DND-41 (cell line): ENCODE results near the gene TET3.

Source experiments
- ATAC-seq: fragments of 200-7000 bp; cut with Tn5 transposase; 3 replicates; pipeline ENCODE4 v1.9.1; 2021; ENCODE audit warnings: low read depth; ENCODE audit not compliant: insufficient read depth
- DNase-seq: peaks from one replicate; pipeline ENCODE4 v3.0.0-alpha.2; 2020
- H2AFZ ChIP-seq: 2 replicates; pipeline ENCODE4 v1.6.0; 2012; ENCODE audit warnings: low read depth, low read length
- H3K27ac ChIP-seq: 2 replicates; pipeline ENCODE4 v1.5.1; 2012; ENCODE audit warnings: low read length, inconsistent platforms
- H3K27me3 ChIP-seq: fragments of 200-600 bp; sonication (generic); 2 replicates; pipeline ENCODE4 v1.6.0; 2012; ENCODE audit warnings: low read length, mild to moderate bottlenecking, inconsistent platforms; ENCODE audit not compliant: insufficient read depth, poor library complexity
- H3K36me3 ChIP-seq: 2 replicates; pipeline ENCODE4 v1.5.1; 2012; ENCODE audit warnings: low read length, inconsistent platforms; ENCODE audit not compliant: insufficient read depth
- H3K4me1 ChIP-seq: 2 replicates; pipeline ENCODE4 v1.5.1; 2012; ENCODE audit warnings: mild to moderate bottlenecking, low read length; ENCODE audit not compliant: insufficient read depth
- H3K4me2 ChIP-seq: 2 replicates; pipeline ENCODE4 v1.6.0; 2012; ENCODE audit warnings: mild to moderate bottlenecking, moderate library complexity, low read length, inconsistent platforms; ENCODE audit not compliant: insufficient read depth
- H3K4me3 ChIP-seq, 2 experiments: fragments of 200-600 bp in 1 of 2; shearing (Covaris generic) in 1 of 2; 2 replicates each; pipeline ENCODE4 v1.5.1; 2012 to 2016; ENCODE audit warnings: inconsistent platforms in 2 of 2, low read length in 2 of 2, mild to moderate bottlenecking in 2 of 2, low read depth in 1 of 2, moderate library complexity in 1 of 2
- H3K79me2 ChIP-seq: 2 replicates; pipeline ENCODE4 v1.6.0; 2012; ENCODE audit warnings: low read length, inconsistent platforms; ENCODE audit not compliant: insufficient read depth
- H3K9ac ChIP-seq: 2 replicates; pipeline ENCODE4 v1.6.0; 2012; ENCODE audit warnings: low read depth, mild to moderate bottlenecking, inconsistent platforms, low read length, moderate library complexity
- H3K9me3 ChIP-seq: 2 replicates; pipeline ENCODE4 v1.5.1; 2012; ENCODE audit warnings: low read length, moderate library complexity, mild to moderate bottlenecking, inconsistent platforms; ENCODE audit not compliant: insufficient read depth, severe bottlenecking
- H4K20me1 ChIP-seq: 2 replicates; pipeline ENCODE4 v1.6.0; 2012; ENCODE audit warnings: low read length; ENCODE audit not compliant: insufficient read depth
- EZH2 ChIP-seq: IDR thresholded peaks from 3 replicates; pipeline ENCODE4 v1.6.1; 2012; ENCODE audit warnings: borderline replicate concordance, low read depth, mild to moderate bottlenecking, moderate library complexity, low read length, inconsistent platforms; ENCODE audit not compliant: severe bottlenecking
- TF ChIP-seq, protein P1 (sequence below): IDR thresholded peaks from 2 replicates; pipeline ENCODE4 v1.5.1; 2012; ENCODE audit warnings: borderline replicate concordance, low read length, moderate library complexity, mild to moderate bottlenecking; ENCODE audit not compliant: poor library complexity, severe bottlenecking; ENCODE audit errors: extremely low read depth

TET3 gene

DNA sequence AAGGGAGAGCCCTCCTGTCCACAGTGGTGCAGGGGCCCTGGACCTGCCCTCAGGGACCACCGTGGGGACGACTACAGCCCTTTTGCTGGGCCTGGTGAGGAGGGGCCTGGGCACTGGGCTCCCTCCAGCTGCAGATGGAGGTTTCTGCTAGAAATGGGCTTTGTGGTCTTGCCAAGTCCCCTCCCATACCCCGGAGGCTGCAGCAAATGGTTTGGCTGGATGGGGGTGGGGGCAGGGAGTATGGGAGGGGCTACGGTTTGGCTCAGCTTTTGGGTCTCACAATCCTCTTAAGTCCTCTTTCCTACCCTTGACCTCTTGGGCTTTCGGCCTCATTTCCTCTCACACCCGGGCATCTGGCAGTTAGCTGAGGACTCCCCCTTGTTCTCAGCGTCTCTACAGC, 21.7 kb downstream of the TET3 start:
- Histone ChIP-seq H3K4me1 (peaks cover 17% of the 10 kb centered on the region), H4K20me1 (peaks cover 80% of the 10 kb centered on the region), H3K27ac (no peak overlapping the region), H3K36me3 (peaks cover 60% of the 10 kb centered on the region), H3K4me3 (no peak overlapping the region), H3K9me3 (no peaks in the 10 kb centered on the region), H3K27me3 (no peaks in the 10 kb centered on the region), H3K4me2 (no peak overlapping the region), H3K9ac (no peak overlapping the region), H2AFZ (no peak overlapping the region), H3K79me2 (peaks cover 90% of the 10 kb centered on the region)
- TF ChIP-seq, protein P1, sequence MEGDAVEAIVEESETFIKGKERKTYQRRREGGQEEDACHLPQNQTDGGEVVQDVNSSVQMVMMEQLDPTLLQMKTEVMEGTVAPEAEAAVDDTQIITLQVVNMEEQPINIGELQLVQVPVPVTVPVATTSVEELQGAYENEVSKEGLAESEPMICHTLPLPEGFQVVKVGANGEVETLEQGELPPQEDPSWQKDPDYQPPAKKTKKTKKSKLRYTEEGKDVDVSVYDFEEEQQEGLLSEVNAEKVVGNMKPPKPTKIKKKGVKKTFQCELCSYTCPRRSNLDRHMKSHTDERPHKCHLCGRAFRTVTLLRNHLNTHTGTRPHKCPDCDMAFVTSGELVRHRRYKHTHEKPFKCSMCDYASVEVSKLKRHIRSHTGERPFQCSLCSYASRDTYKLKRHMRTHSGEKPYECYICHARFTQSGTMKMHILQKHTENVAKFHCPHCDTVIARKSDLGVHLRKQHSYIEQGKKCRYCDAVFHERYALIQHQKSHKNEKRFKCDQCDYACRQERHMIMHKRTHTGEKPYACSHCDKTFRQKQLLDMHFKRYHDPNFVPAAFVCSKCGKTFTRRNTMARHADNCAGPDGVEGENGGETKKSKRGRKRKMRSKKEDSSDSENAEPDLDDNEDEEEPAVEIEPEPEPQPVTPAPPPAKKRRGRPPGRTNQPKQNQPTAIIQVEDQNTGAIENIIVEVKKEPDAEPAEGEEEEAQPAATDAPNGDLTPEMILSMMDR = no peak
- no peak for TF ChIP-seq EZH2
- DNase-seq (no peak), ATAC-seq (no peak)

DNA sequence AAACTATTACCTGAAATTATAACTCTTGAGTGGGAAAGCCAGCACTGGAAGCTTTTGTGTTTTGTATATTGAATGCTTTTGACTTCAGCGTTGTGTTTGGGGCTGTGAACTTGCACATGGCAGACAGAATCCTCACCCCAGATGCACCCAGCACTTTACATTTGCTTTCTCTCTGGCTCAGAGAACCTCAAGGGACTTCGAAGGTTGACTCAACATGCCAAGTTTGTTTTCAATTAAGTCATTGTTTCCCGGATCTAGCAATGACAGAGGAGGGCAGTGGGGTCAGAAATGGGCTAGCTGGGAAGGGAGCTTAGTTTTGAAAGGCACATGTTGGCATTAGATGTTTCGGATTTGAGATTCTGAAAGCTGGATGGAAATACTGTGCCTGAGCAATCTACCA, 22.4 kb downstream of the TET3 start:
- TF ChIP-seq EZH2 = no peak
- DNase-seq (no peak), ATAC-seq (no peak)
- Histone ChIP-seq H2AFZ (no peak overlapping the region), H3K4me3 (no peak overlapping the region), H3K27ac (no peak overlapping the region), H3K4me1 (peaks cover 11% of the 10 kb centered on the region), H4K20me1 (peaks cover 75% of the 10 kb centered on the region), H3K36me3 (peaks cover 61% of the 10 kb centered on the region), H3K9ac (no peak overlapping the region), H3K27me3 (no peaks in the 10 kb centered on the region), H3K79me2 (peaks cover 94% of the 10 kb centered on the region), H3K9me3 (no peaks in the 10 kb centered on the region), H3K4me2 (no peak overlapping the region)

DNA sequence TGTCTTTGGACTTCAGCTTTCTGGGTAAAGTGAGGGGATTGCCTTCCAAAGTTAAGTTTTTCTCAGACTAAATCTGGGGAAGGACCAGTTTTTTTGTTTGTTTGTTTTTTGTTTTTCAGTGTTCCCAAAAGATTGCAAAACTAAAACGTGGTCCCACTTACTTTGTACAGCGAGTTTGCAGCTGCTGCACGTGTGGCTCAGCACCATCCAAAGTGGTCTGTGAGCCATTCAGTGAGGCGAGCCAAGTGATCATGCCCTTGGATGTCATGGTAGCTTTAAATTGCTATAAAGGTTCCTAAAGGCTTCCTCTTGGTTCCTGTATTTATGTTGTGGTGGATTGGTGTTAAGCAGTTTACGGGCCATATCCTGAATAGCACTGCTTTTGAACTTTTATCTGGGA, 23.0 kb downstream of the TET3 start:
- peaks cover 6% of the 10 kb centered on the region for H3K4me1 ChIP-seq
- no peak overlapping the region for H3K27ac ChIP-seq
- peaks cover 76% of the 10 kb centered on the region for H4K20me1 ChIP-seq
- TF ChIP-seq, protein P1 = no peak
- no peak for TF ChIP-seq EZH2
- H3K36me3 ChIP-seq = peaks cover 64% of the 10 kb centered on the region
- H3K4me2 ChIP-seq = no peak overlapping the region
- H3K79me2 ChIP-seq = peaks cover 98% of the 10 kb centered on the region
- H3K4me3 ChIP-seq = no peak overlapping the region
- no peak for DNase-seq
- H3K9ac ChIP-seq = no peak overlapping the region
- ATAC-seq = no peak
- no peaks in the 10 kb centered on the region for H3K27me3 ChIP-seq
- no peaks in the 10 kb centered on the region for H3K9me3 ChIP-seq
- H2AFZ ChIP-seq = no peak overlapping the region

DNA sequence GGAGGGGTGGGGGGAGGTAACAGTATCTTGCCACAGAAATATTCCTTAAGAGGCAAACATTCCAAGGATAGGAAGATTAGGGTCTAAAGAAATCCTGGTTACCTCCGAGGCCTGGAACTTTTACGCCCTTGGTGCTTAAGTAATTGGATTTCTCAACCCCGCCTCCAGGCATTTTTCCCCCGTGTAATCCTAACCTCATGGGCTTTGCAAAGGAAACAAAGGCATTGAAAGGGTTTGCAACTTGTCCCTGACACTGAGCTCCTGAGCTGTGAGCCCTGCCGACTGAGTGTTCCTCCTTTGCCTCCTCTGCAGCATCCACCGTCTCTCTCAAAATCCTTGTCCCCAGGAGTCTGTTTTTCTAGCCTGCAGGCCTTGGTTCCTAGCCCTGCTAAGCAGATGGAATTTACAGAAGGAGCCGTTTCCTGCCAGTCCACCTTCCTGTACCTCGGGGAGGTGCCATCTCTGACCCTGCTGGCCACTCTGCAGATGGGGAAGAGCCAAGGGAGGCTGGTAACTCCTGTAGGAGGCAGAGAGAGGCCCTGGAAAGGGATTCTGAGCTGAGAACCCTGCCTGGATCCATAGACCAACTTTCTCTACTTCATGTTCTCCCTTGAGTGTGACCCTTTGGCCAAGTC, 24.2 kb downstream of the TET3 start:
- Histone ChIP-seq H4K20me1 (peaks cover 68% of the 10 kb centered on the region), H3K27ac (no peak overlapping the region), H3K4me3 (no peak overlapping the region), H3K27me3 (no peaks in the 10 kb centered on the region), H2AFZ (no peak overlapping the region), H3K36me3 (peaks cover 64% of the 10 kb centered on the region), H3K4me2 (no peak overlapping the region), H3K9ac (no peak overlapping the region), H3K9me3 (no peaks in the 10 kb centered on the region), H3K4me1 (no peaks in the 10 kb centered on the region), H3K79me2 (peaks cover 97% of the 10 kb centered on the region)
- TF ChIP-seq, protein P1 = no peak
- no peak for TF ChIP-seq EZH2
- ATAC-seq = no peak
- no peak for DNase-seq
